Stimulated activated effector memory CD8-positive, alpha-beta T cell treated with anti-CD3 and anti-CD28 coated beads, Interleukin-12 subunit alpha, Interleukin-12 subunit beta, amount 100 ng/mL, for 72 hours (primary cell): ENCODE data around the gene PIK3AP1.
"Not testable (repeated sequence)": the region's sequence is repeated elsewhere in the genome, so short reads cannot be mapped to it uniquely, and the experiment has no call there.

Experiments
- ATAC-seq: fragments of 150-1000 bp; cut with Tn5 transposase; 2 replicates; pipeline ENCODE4 v1.10.0; 2021
- DNase-seq, 2 donors: peaks; one replicate each; pipeline ENCODE4 v3.0.0; 2021 to 2022; ENCODE audit warnings: low spot score in 2 of 2
- H3K27ac Mint-ChIP-seq: one replicate; pipeline ENCODE4 v1.8.0; 2022; ENCODE audit warnings: mild to moderate bottlenecking, mixed read lengths
- H3K36me3 Mint-ChIP-seq: one replicate; pipeline ENCODE4 v1.8.0; 2022; ENCODE audit warnings: mild to moderate bottlenecking, mixed read lengths
- H3K4me1 Mint-ChIP-seq: one replicate; pipeline ENCODE4 v1.8.0; 2022; ENCODE audit warnings: mixed read lengths
- H3K4me3 Mint-ChIP-seq: one replicate; pipeline ENCODE4 v1.8.0; 2022; ENCODE audit warnings: mild to moderate bottlenecking, mixed read lengths
- H3K9me3 Mint-ChIP-seq: one replicate; pipeline ENCODE4 v1.8.0; 2022; ENCODE audit warnings: mixed read lengths

PIK3AP1 gene

DNA sequence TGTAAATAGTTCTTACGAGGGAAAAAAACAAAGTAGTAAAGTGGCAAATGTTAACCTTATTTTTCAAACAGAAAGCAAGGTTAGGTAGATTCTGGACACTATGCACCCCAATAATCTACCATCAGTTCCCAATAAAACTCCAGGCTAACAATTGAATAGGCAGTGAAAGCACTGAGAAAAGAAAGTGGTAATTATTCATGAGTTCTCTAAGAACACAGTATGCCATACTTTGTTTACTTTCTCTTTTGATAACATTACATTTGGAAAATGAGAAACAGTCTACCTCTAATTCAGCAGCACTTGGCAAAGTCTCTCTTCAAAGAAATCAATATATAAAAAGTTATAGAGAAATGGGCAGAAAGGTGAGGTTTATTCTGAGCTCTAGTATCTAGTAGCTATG, 151.9 kb downstream of the PIK3AP1 start:
- Mint-ChIP-seq H3K27ac (peak overlapping the region; percentile 52), H3K9me3 (no peaks in the 10 kb centered on the region), H3K36me3 (peaks cover 62% of the 10 kb centered on the region), H3K4me1 (peaks cover 61% of the 10 kb centered on the region), H3K4me3 (no peak overlapping the region)
- DNase-seq (no peak), ATAC-seq (no peak)

DNA sequence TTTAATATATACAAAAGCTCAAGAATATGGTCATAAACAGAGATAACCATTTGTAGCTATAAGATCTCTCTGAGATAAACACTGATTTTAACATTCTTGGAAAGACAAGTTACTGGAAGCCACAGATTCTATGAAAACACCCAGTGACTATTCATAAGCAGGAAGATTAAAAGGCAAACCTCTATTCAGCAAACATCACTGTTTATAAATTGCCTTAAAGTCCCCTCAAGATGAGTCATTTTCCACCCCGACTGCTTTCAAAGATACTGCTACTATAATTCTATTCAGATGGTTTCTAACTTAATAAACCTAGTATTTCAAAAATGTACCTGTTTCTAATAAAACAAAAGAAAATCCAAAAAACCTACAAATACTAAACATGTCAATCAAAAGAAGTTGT, 154.5 kb downstream of the PIK3AP1 start:
- H3K27ac Mint-ChIP-seq: no peak overlapping the region

DNA sequence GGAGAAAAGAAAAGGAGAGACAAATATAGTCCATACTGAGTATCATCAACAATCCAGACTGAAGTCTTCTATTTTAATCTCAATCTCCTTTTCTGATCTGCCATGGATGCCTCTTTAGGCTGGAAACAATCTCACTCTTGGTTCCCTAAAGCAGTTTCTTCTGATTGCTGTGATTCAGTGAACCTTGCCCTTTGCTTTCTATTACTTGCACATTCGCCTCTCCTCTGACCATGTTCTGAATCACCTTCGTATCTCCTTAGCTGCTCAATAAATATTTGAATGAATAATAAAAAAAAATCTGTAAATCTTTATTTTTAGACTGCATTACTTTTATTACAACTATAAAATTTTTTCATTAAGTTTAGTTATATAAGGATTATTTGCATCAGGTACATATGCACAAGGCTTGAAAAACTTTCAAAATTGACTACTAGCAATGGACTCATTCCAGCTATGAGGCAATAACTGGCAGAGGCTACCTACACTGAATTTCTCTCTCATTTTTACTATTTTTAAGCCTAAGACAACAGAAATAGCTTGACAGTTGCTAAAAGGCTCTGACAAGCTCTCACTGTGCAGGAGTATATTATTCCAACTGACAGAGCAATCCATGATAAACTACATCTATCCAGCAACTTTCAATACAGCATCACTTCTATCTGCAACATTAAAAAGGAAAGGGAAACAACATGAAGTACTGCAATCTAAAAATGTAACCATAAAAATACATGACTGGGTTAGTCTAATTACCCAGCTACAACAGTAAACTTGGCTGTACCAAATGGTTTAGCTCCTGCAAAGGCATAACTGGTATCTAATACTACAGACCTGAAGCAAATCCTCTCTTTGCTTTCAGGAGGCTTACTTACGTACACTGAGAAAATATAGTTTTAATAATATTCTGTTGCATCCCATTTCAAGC, 159.1 kb downstream of the PIK3AP1 start:
- H3K4me1 Mint-ChIP-seq: peaks cover 7% of the 10 kb centered on the region

More for the DNA sequence above, 154.5 kb downstream of the PIK3AP1 start:
- peak; percentile 82 for ATAC-seq
- Mint-ChIP-seq H3K36me3 (peaks cover 35% of the 10 kb centered on the region), H3K4me1 (peaks cover 45% of the 10 kb centered on the region), H3K4me3 (no peak overlapping the region), H3K9me3 (no peaks in the 10 kb centered on the region)
- DNase-seq: no peak

DNA sequence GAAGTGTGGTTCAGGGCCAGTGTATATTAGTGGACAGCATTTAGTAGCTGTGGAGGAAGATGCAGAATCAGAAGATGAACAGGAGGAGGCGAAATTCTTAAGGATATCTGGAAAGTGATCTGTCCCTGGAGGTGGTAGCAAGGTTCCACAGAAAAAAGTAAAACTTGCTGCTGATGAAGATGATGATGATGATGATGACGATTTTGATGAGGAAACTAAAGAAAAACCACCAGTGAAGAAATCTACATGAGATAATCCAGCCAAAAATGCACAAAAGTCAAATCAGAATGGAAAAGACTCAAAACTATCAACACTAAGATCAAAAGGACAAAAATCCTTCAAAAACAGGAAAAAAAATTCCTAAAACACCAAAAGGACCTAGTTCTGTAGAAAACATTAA, 159.8 kb downstream of the PIK3AP1 start:
- DNase-seq (no peak), ATAC-seq (no peak)
- H3K4me1 Mint-ChIP-seq: no peaks in the 10 kb centered on the region
- no peaks in the 10 kb centered on the region for H3K36me3 Mint-ChIP-seq
- no peak overlapping the region for H3K4me3 Mint-ChIP-seq
- peak overlapping the region; percentile 32 for H3K27ac Mint-ChIP-seq
- H3K9me3 Mint-ChIP-seq: no peaks in the 10 kb centered on the region

More for the DNA sequence above, 159.1 kb downstream of the PIK3AP1 start:
- DNase-seq: no peak
- Mint-ChIP-seq H3K4me3 (no peak overlapping the region), H3K27ac (peak overlapping the region; percentile 32), H3K9me3 (no peaks in the 10 kb centered on the region), H3K36me3 (no peaks in the 10 kb centered on the region)
- ATAC-seq: no peak

DNA sequence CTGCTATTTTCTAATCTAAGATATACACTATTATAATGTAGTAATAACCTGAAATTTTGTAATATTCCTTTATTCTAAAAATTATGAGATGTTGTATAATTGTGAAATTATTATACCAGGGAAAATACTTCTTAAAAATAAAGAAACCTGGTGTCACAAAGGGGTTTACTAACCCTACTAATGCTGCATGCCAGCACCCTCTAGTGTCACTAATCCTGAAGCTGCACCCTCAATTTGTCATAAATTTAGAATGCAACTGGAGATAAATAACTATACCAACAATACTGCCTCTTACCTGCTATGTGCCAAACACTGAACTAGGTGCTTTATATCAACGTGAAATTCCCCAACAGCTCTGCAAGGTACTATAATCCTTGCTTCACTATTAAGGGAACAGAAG, 164.3 kb downstream of the PIK3AP1 start:
- H3K36me3 Mint-ChIP-seq: no peaks in the 10 kb centered on the region

DNA sequence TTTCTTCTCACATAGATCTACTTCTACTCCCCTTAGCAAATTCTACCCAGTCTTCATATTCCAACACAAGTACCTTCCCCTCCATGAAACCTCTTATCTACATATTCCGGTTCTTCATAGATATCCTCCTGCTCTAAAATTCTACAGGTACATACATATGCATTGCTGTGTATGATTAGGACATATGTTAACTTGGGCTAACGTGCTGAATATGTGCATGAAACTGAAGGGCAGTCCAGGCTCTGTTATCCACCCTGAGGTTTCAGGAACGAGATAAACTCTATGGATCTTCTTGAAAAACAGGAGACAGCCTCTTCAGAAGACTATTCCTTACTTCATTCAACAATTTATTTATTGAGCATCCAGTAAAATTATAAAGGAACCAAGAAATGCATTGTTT, 165.0 kb downstream of the PIK3AP1 start:
- no peak overlapping the region for H3K27ac Mint-ChIP-seq
- ATAC-seq: no peak
- H3K4me3 Mint-ChIP-seq: no peak overlapping the region
- H3K9me3 Mint-ChIP-seq: no peaks in the 10 kb centered on the region
- DNase-seq: no peak
- no peaks in the 10 kb centered on the region for H3K36me3 Mint-ChIP-seq
- H3K4me1 Mint-ChIP-seq: no peaks in the 10 kb centered on the region

More for the DNA sequence above, 164.3 kb downstream of the PIK3AP1 start:
- DNase-seq: no peak
- no peak for ATAC-seq
- Mint-ChIP-seq H3K4me1 (no peaks in the 10 kb centered on the region), H3K4me3 (no peak overlapping the region), H3K27ac (no peak overlapping the region), H3K9me3 (no peaks in the 10 kb centered on the region)

DNA sequence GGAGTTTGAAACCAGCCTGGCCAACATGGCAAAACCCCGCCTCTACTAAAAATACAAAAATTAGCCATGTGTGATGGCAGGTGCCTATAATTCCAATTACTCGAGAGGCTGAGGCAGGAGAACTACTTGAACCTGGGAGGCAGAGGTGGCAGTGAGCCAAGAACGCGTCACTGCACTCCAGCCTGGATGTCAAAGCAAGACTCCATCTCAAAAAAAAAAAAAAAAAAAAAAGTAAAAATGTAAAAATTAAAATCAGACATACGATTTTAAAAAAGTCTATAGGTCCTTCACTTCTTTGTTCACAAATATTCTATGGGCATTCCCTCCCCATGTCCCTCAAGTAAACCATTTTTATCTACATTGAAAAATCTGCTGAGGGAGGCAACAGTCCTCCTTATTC, 171.7 kb downstream of the PIK3AP1 start:
- Mint-ChIP-seq H3K4me3 (no peak overlapping the region), H3K9me3 (no peaks in the 10 kb centered on the region), H3K4me1 (peaks cover 6% of the 10 kb centered on the region), H3K36me3 (no peaks in the 10 kb centered on the region), H3K27ac (peak overlapping the region; percentile 5)
- DNase-seq (no peak), ATAC-seq (no peak)

DNA sequence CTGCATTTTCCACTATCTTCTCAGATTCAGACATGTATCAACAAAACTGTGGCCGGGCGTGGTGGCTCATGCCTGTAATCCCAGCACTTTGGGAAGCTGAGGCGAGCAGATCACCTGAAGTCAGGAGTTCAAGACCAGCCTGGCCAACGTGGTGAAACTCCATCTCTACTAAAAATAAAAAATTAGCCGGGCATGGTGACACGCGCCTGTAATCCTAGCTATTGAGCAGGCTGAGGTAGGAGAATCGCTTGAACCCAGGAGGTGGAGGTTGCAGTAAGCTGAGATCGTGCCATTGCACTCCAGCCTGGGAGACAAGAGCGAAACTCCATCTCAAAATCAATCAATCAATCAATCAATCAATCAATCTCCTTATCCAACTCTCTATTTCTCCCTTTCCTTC, 174.8 kb downstream of the PIK3AP1 start:
- H3K4me1 Mint-ChIP-seq: peaks cover 13% of the 10 kb centered on the region
- ATAC-seq, DNase-seq, H3K4me3 Mint-ChIP-seq, H3K27ac Mint-ChIP-seq, H3K9me3 Mint-ChIP-seq, H3K36me3 Mint-ChIP-seq: not testable (repeated sequence)
